Left lung (tissue), 10 donors: ENCODE data around the gene ULK1. TPM values are rescaled to one million over a fixed set of nuclear protein-coding genes. Genes with fewer than 3 reads are reported as not detected.

Source experiments
- ATAC-seq: fragments of 200-7000 bp; cut with Tn5 transposase; one replicate; pipeline ENCODE4 v1.9.1; 2020; ENCODE audit warnings: moderate library complexity
- DNase-seq, 4 donors: peaks; one replicate each; pipeline ENCODE4 v3.0.0-alpha.2; 2013 to 2020
- H3K27ac ChIP-seq, 2 donors: fragments of 200-600 bp; sonication (generic) in 1 of 2; one replicate each; pipeline versions ENCODE4 v1.5.0 to v1.8.0; 2020 to 2021
- H3K27me3 ChIP-seq, 2 donors: fragments of 200-600 bp; sonication (generic) in 1 of 2; one replicate each; pipeline versions ENCODE4 v1.5.0 to v1.8.0; 2020 to 2021
- H3K36me3 ChIP-seq, 2 donors: fragments of 200-600 bp; sonication (generic) in 1 of 2; one replicate each; pipeline versions ENCODE4 v1.5.0 to v1.8.0; 2020 to 2021
- H3K4me1 ChIP-seq, 2 donors: fragments of 200-600 bp; one replicate each; pipeline ENCODE4 v1.8.0; 2021
- H3K4me3 ChIP-seq, 2 donors: fragments of 200-600 bp; sonication (generic) in 1 of 2; one replicate each; pipeline versions ENCODE4 v1.5.0 to v1.8.0; 2020 to 2021; ENCODE audit warnings: mild to moderate bottlenecking in 1 of 2
- H3K9me3 ChIP-seq, 2 donors: fragments of 200-600 bp; sonication (generic) in 1 of 2; one replicate each; pipeline versions ENCODE4 v1.5.0 to v1.8.0; 2020 to 2021
- intact Hi-C, 2 donors: fragments of 100-400 bp; cut with DNase I; formaldehyde crosslinking; loops; one replicate each; pipeline versions ENCODE4 v1.11.2 to v1.14.2; 2022
- polyA plus RNA-seq, 6 donors: library from polyadenylated mRNA; unstranded; fragments of 120-200 nt; gene quantifications; one replicate each; pipeline ENCODE4 v1.2.1, GENCODE V29; 2013; ENCODE audit not compliant: insufficient read length in 6 of 6
- total RNA-seq, 2 donors: library from RNA; stranded (reverse); fragmentation: NEBNext Ultra II Directional; extraction: Animal tissue kit (Norgen Biotek cat#: 25700); gene quantifications; one replicate each; pipeline ENCODE4 v1.2.1, GENCODE V29; 2021
- TF ChIP-seq, protein P1 (sequence below), 2 donors: fragments of 200-600 bp; sonication (generic) in 1 of 2; IDR thresholded peaks; one replicate each; pipeline versions ENCODE4 v1.5.0 to v1.8.0; 2021; ENCODE audit warnings: antibody characterized with exemption in 2 of 2
- donor health status: DM: no; HTN: yes; CAD: no.
- donor health status: DM: no; HTN: no; CAD: no.

ULK1 gene
- total and polyA plus RNA-seq, 8 donors, result 21.6 to 38.7 (median 28.9) TPM

DNA sequence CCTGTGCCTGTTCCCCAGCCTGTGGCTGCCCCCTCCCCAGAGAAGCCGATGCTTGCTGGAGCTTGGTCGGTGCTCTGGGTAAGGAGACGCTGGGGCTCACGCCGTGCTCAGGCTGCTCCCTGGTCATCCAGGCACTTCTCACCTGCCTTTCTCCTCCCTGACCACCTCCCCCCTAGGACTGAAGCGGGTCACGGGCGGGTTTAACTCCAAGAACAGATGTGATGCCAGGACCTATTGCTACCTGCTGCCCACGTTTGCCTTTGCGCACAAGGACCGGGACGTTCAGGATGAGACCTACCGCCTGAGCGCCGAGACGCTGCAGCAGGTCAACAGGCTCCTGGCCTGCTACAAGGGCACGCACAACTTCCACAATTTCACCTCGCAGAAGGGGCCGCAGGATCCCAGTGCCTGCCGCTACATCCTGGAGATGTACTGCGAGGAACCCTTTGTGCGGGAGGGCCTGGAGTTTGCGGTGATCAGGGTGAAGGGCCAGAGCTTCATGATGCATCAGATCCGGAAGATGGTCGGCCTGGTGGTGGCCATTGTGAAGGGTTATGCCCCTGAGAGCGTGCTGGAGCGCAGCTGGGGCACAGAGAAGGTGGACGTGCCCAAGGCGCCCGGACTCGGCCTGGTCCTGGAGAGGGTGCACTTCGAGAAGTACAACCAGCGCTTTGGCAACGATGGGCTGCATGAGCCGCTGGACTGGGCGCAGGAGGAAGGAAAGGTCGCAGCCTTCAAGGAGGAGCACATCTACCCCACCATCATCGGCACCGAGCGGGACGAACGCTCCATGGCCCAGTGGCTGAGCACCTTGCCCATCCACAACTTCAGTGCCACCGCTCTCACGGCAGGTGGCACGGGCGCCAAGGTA, 46.9 kb downstream of the ULK1 start:
- H3K27me3 ChIP-seq, result no peaks in the 10 kb centered on the region
- H3K4me3 ChIP-seq, result no peak overlapping the region
- no peaks in the 10 kb centered on the region for H3K4me1 ChIP-seq
- peaks cover 0 to 82% of the 10 kb centered on the region in 2 donors for H3K36me3 ChIP-seq
- TF ChIP-seq, protein P1, sequence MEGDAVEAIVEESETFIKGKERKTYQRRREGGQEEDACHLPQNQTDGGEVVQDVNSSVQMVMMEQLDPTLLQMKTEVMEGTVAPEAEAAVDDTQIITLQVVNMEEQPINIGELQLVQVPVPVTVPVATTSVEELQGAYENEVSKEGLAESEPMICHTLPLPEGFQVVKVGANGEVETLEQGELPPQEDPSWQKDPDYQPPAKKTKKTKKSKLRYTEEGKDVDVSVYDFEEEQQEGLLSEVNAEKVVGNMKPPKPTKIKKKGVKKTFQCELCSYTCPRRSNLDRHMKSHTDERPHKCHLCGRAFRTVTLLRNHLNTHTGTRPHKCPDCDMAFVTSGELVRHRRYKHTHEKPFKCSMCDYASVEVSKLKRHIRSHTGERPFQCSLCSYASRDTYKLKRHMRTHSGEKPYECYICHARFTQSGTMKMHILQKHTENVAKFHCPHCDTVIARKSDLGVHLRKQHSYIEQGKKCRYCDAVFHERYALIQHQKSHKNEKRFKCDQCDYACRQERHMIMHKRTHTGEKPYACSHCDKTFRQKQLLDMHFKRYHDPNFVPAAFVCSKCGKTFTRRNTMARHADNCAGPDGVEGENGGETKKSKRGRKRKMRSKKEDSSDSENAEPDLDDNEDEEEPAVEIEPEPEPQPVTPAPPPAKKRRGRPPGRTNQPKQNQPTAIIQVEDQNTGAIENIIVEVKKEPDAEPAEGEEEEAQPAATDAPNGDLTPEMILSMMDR (IDR thresholded peaks at IDR 0.05), result no peak
- DNase-seq, result peak in 1 of 4 donors; percentile 68
- no peak overlapping the region for H3K27ac ChIP-seq
- no peak for ATAC-seq
- H3K9me3 ChIP-seq, result no peaks in the 10 kb centered on the region
- intact Hi-C loops, result no loop called here

GRCh38 chr12:131941987-131942341, 47.5 kb downstream of the ULK1 start:
- H3K4me1 ChIP-seq, result no peaks in the 10 kb centered on the region
- H3K4me3 ChIP-seq, result no peak overlapping the region
- intact Hi-C loops, result no loop called here
- no peaks in the 10 kb centered on the region for H3K9me3 ChIP-seq
- DNase-seq (no peak), ATAC-seq (no peak)
- no peak overlapping the region for H3K27ac ChIP-seq
- no peaks in the 10 kb centered on the region for H3K27me3 ChIP-seq
- TF ChIP-seq, protein P1 (IDR thresholded peaks at IDR 0.05), result no peak
- H3K36me3 ChIP-seq, result peaks cover 0 to 76% of the 10 kb centered on the region in 2 donors

DNA sequence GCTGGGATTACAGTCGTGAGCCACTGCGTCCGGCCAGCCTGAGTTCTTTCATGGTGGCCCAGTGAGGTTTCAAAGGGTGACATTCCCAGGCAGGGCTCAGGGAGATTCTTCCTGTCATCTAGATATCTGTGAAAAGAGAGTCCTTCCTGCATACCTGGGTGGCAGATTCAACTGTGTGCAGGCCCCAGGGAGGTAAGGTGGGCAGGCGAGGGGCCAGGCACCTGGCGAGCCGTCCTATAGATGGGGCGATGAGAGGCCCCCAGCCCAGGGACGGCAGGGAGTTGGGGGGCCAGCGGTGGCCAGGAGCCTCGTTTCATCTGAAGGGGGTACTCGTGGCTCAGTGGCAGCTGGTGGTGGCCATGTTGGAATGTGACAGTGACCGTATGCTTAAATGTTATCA, 48.2 kb downstream of the ULK1 start:
- peak in 1 of 4 donors; percentile 50 for DNase-seq
- H3K27ac ChIP-seq, result no peak overlapping the region
- intact Hi-C loops, result no loop called here
- H3K4me1 ChIP-seq, result peaks cover 0 to 3% of the 10 kb centered on the region in 2 donors
- H3K9me3 ChIP-seq, result no peaks in the 10 kb centered on the region
- H3K27me3 ChIP-seq, result no peaks in the 10 kb centered on the region
- TF ChIP-seq, protein P1 (IDR thresholded peaks at IDR 0.05), result no peak
- H3K4me3 ChIP-seq, result no peak overlapping the region
- peaks cover 0 to 72% of the 10 kb centered on the region in 2 donors for H3K36me3 ChIP-seq
- ATAC-seq, result no peak

GRCh38 chr12:131943389-131943788, 49.0 kb downstream of the ULK1 start:
- intact Hi-C loops, result no loop called here
- DNase-seq (peak in 1 of 4 donors; percentile 67), ATAC-seq (no peak)
- Histone ChIP-seq H3K9me3 (no peaks in the 10 kb centered on the region), H3K4me3 (no peak overlapping the region), H3K27me3 (no peaks in the 10 kb centered on the region), H3K27ac (no peak overlapping the region), H3K36me3 (peaks cover 0 to 69% of the 10 kb centered on the region in 2 donors), H3K4me1 (peaks cover 0 to 8% of the 10 kb centered on the region in 2 donors)
- TF ChIP-seq, protein P1 (IDR thresholded peaks at IDR 0.05), result no peak

DNA sequence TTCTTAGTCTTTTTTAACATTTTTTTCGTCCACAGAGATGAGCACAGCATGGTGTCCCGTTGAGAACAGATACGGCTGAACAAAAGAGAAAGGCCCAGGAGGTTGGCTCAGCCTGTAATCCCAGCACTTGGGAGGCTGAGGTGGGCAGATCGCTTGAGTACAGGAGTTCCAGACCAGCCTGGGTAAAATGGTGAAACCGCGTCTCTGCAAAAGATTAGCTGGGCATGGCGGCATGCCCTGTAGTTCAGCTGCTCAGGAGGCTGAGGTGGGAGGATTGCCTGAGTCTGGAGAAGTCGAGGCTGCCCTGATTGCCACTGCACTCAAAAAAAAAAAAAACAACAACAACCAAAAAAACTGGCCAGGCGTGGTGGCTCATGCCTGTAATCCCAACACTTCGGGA, 49.5 kb downstream of the ULK1 start:
- TF ChIP-seq, protein P1 (IDR thresholded peaks at IDR 0.05), result no peak
- Histone ChIP-seq H3K4me3 (no peak overlapping the region), H3K36me3 (peaks cover 0 to 64% of the 10 kb centered on the region in 2 donors), H3K27ac (no peak overlapping the region), H3K9me3 (no peaks in the 10 kb centered on the region), H3K4me1 (peaks cover 0 to 13% of the 10 kb centered on the region in 2 donors), H3K27me3 (no peaks in the 10 kb centered on the region)
- ATAC-seq (no peak), DNase-seq (peak in 1 of 4 donors; percentile 2)
- intact Hi-C loops, result no loop called here
